HepG2 (cell line): Measurements from ENCODE around the gene ASXL1. TPM values are rescaled to one million over a fixed set of nuclear protein-coding genes. Genes with fewer than 3 reads are reported as not detected.

ENCODE experiments used
- ELF3 ChIP-seq: IDR thresholded peaks from 2 replicates; pipeline ENCODE4 v1.6.1; 2016; ENCODE audit warnings: missing genetic modification reagents, missing compliant biosample characterization
- FOXA1 ChIP-seq, 2 experiments: fragments of 450-650 bp in 1 of 2; sonication (generic) in 1 of 2; formaldehyde crosslinking in 1 of 2; IDR thresholded peaks; 2 replicates each; pipeline versions ENCODE4 v1.4.0 to v1.6.1; 2016 to 2020; ENCODE audit warnings: missing genetic modification reagents in 1 of 2
- FOXO4 ChIP-seq: sonication (generic); formaldehyde crosslinking; conservative IDR thresholded peaks from 2 replicates; pipeline ENCODE4 v1.8.1; 2023; ENCODE audit warnings: missing genetic modification reagents
- HNF4A ChIP-seq: sonication (generic); formaldehyde crosslinking; IDR thresholded peaks from 2 replicates; pipeline ENCODE4 v1.4.0; 2020; ENCODE audit warnings: missing genetic modification reagents
- HNRNPH1 ChIP-seq: fragments of 200-400 bp; formaldehyde crosslinking; optimal IDR thresholded peaks from 2 replicates; pipeline ENCODE3; 2017; ENCODE audit warnings: mild to moderate bottlenecking, low read depth, low read length
- KDM5B ChIP-seq: sonication (generic); formaldehyde crosslinking; IDR thresholded peaks from 2 replicates; pipeline ENCODE4 v1.4.0; 2020; ENCODE audit warnings: missing genetic modification reagents, mild to moderate bottlenecking, borderline replicate concordance
- MAF1 ChIP-seq: sonication (generic); formaldehyde crosslinking; IDR thresholded peaks from 2 replicates; pipeline ENCODE4 v1.5.0; 2020; ENCODE audit warnings: missing genetic modification reagents, borderline replicate concordance
- MAFK ChIP-seq, 2 experiments: IDR thresholded peaks in 1 of 2; conservative IDR thresholded peaks in 1 of 2; 2 replicates each; pipeline ENCODE4 v1.6.1; 2011; ENCODE audit warnings: improper control_type of control experiment in 2 of 2, low read length in 2 of 2
- MXD4 ChIP-seq: IDR thresholded peaks from 2 replicates; pipeline ENCODE4 v1.6.1; 2016; ENCODE audit warnings: mild to moderate bottlenecking, missing biosample characterization, missing genetic modification reagents
- NFIC ChIP-seq: IDR thresholded peaks from 2 replicates; pipeline ENCODE4 v1.6.1; 2012; ENCODE audit warnings: mild to moderate bottlenecking, low read length, inconsistent platforms
- PHF5A ChIP-seq: IDR thresholded peaks from one replicate; pipeline ENCODE4 v1.6.1; 2018; ENCODE audit warnings: low read depth, missing genetic modification reagents; ENCODE audit not compliant: unreplicated experiment
- RFX3 ChIP-seq: IDR thresholded peaks from 2 replicates; pipeline ENCODE4 v1.6.1; 2016; ENCODE audit warnings: missing biosample characterization, missing genetic modification reagents
- RORA ChIP-seq: sonication (generic); formaldehyde crosslinking; IDR thresholded peaks from 2 replicates; pipeline ENCODE4 v1.5.0; 2020; ENCODE audit warnings: mild to moderate bottlenecking, missing genetic modification reagents, moderate library complexity
- SIX1 ChIP-seq: sonication (generic); formaldehyde crosslinking; IDR thresholded peaks from 2 replicates; pipeline ENCODE4 v1.4.0; 2020; ENCODE audit warnings: missing genetic modification reagents, borderline replicate concordance
- SNAPC2 ChIP-seq: sonication (generic); formaldehyde crosslinking; IDR thresholded peaks from 2 replicates; pipeline ENCODE4 v1.8.1; 2022; ENCODE audit warnings: mild to moderate bottlenecking, missing genetic modification reagents
- ZBTB26 ChIP-seq: IDR thresholded peaks from 2 replicates; pipeline ENCODE4 v1.6.1; 2016; ENCODE audit warnings: missing compliant biosample characterization, missing genetic modification reagents, borderline replicate concordance
- ZFP41 ChIP-seq: sonication (generic); formaldehyde crosslinking; IDR thresholded peaks from 2 replicates; pipeline ENCODE4 v1.4.0; 2020; ENCODE audit warnings: mild to moderate bottlenecking, missing genetic modification reagents, borderline replicate concordance
- ZNF362 ChIP-seq: sonication (generic); formaldehyde crosslinking; IDR thresholded peaks from 2 replicates; pipeline ENCODE4 v1.4.0; 2020; ENCODE audit warnings: missing genetic modification reagents, mild to moderate bottlenecking, borderline replicate concordance
- ZNF431 ChIP-seq: sonication (generic); formaldehyde crosslinking; IDR thresholded peaks from 2 replicates; pipeline ENCODE4 v1.9.0; 2022; ENCODE audit warnings: missing genetic modification reagents, low read depth, mild to moderate bottlenecking, borderline replicate concordance
- ZNF441 ChIP-seq: sonication (generic); formaldehyde crosslinking; IDR thresholded peaks from 2 replicates; pipeline ENCODE4 v1.7.0; 2021; ENCODE audit warnings: missing genetic modification reagents, borderline replicate concordance
- ZNF556 ChIP-seq: sonication (generic); formaldehyde crosslinking; IDR thresholded peaks from 2 replicates; pipeline ENCODE4 v1.4.0; 2020; ENCODE audit warnings: mild to moderate bottlenecking, missing genetic modification reagents, borderline replicate concordance
- ZNF557 ChIP-seq: sonication (generic); formaldehyde crosslinking; IDR thresholded peaks from 2 replicates; pipeline ENCODE4 v1.4.0; 2020; ENCODE audit warnings: missing genetic modification reagents
- ZNF607 ChIP-seq: sonication (generic); formaldehyde crosslinking; IDR thresholded peaks from 2 replicates; pipeline ENCODE4 v1.5.1; 2020; ENCODE audit warnings: missing genetic modification reagents, mild to moderate bottlenecking, borderline replicate concordance
- ZNF709 ChIP-seq: sonication (generic); formaldehyde crosslinking; IDR thresholded peaks from 2 replicates; pipeline ENCODE4 v1.5.0; 2020; ENCODE audit warnings: mild to moderate bottlenecking, missing genetic modification reagents
- ZNF879 ChIP-seq: sonication (generic); formaldehyde crosslinking; IDR thresholded peaks from 2 replicates; pipeline ENCODE4 v1.8.1; 2023; ENCODE audit warnings: missing genetic modification reagents
- polyA plus RNA-seq, 8 experiments: library from polyadenylated mRNA; depleted of rRNA in 3 of 8; stranded (reverse) in 7 of 8; unstranded in 1 of 8; fragments of >200 nt; fragmentation: Illumina TruSeq in 4 of 8; extraction: Trizol in 4 of 8; gene quantifications; 2 replicates each; pipeline versions ENCODE4 v1.2.1 to v1.2.3, GENCODE V29; 2011 to 2016; ENCODE audit warnings: low read depth in 4 of 8, missing spikeins in 1 of 8, mixed read lengths in 1 of 8; ENCODE audit not compliant: insufficient read depth in 1 of 8
- total RNA-seq, 5 experiments: library from RNA; depleted of rRNA; stranded (reverse); fragments of >200 nt; fragmentation: Illumina TruSeq; extraction: Trizol; gene quantifications; 2 replicates each; pipeline ENCODE4 v1.2.3, GENCODE V29; 2016; ENCODE audit warnings: low read depth in 1 of 5

ASXL1 gene
- total and polyA plus RNA-seq, 2 of the 13 experiments (the other 11 are each of a cell fraction or from before 2014, with no cell fraction given): 62.1 to 74.8 TPM

GRCh38 chr20:32356622-32357374 lies 1.3 kb upstream of the ASXL1 start (continued):
- TF ChIP-seq ZNF362: no peak
- TF ChIP-seq KDM5B: no peak
- TF ChIP-seq ZBTB26 (CRISPR knock-in tag): peak; percentile 98
- TF ChIP-seq HNRNPH1: no peak
- no peak for TF ChIP-seq RORA
- no peak for TF ChIP-seq MAFK (conservative IDR thresholded peaks at IDR 0.05 in 1 of 2, IDR thresholded peaks at IDR 0.05 in 1 of 2; ENCODE audit: low read length in 2 of 2)
- TF ChIP-seq HNF4A: no peak
- TF ChIP-seq SNAPC2 (CRISPR knock-in tag): no peak
- 0 out of 2 replicates have a peak, but pooled peaks have one; percentile 40 for TF ChIP-seq MAF1 (CRISPR knock-in tag)
- no peak for TF ChIP-seq FOXA1 (IDR thresholded peaks at IDR 0.05)
- TF ChIP-seq FOXA1 (CRISPR knock-in tag; IDR thresholded peaks at IDR 0.05): no peak
- TF ChIP-seq MXD4 (CRISPR knock-in tag): no peak
- TF ChIP-seq ZNF431 (CRISPR knock-in tag): peak; percentile 47; the same call in 1 of the 2 replicates
- TF ChIP-seq ZNF607 (CRISPR knock-in tag): no peak
- TF ChIP-seq ZNF441: 0 out of 2 replicates have a peak, but pooled peaks have one; percentile 42
- TF ChIP-seq ELF3 (CRISPR knock-in tag): 0 out of 2 replicates have a peak, but pooled peaks have one; percentile 4
- TF ChIP-seq ZNF709 (CRISPR knock-in tag): no peak
- peak; percentile 32; the same call in 1 of the 2 replicates for TF ChIP-seq NFIC
- TF ChIP-seq ZFP41 (CRISPR knock-in tag): no peak
- TF ChIP-seq ZNF879 (CRISPR knock-in tag): 0 out of 2 replicates have a peak, but pooled peaks have one; percentile 11
- TF ChIP-seq FOXO4 (CRISPR knock-in tag): 0 out of 2 replicates have a peak, but pooled peaks have one; percentile 0
- TF ChIP-seq PHF5A (CRISPR knock-in tag): no peak
- TF ChIP-seq SIX1 (CRISPR knock-in tag): no peak
- TF ChIP-seq RFX3 (CRISPR knock-in tag): 0 out of 2 replicates have a peak, but pooled peaks have one; percentile 5
- TF ChIP-seq ZNF556 (CRISPR knock-in tag): no peak
- no peak for TF ChIP-seq ZNF557 (CRISPR knock-in tag)
